SW 1271 (cell line): ENCODE measurements around the gene BASP1.
"Not testable (repeated sequence)": the region's sequence is repeated elsewhere in the genome, so short reads cannot be mapped to it uniquely, and the experiment has no call there.

Source experiments
- DNase-seq, 2 experiments: peaks; one replicate each; lab custom pipeline; 2025; lab: John Stamatoyannopoulos, UW

BASP1 gene

GRCh38 chr5:17256171-17256570, 38.7 kb downstream of the BASP1 start:
- no peak for DNase-seq

DNA sequence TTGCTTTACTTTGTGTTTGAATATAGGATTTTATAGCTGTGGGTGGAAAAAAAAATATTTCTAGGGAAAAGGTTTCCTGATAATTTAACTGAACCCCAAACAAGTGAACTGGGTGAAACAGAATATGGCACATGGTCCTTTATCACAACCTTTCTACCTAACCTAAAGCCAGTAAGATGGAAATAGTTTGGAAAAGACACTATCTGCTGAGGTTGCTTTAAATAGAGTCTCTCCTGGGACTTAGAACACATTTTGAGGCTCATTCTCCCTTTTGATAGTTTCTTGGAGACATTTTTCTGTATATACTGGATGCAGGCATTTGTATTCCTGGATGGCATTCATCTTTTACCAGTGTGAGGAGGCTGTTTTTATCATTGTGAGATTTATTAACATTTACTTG, 39.4 kb downstream of the BASP1 start:
- no peak for DNase-seq

DNA sequence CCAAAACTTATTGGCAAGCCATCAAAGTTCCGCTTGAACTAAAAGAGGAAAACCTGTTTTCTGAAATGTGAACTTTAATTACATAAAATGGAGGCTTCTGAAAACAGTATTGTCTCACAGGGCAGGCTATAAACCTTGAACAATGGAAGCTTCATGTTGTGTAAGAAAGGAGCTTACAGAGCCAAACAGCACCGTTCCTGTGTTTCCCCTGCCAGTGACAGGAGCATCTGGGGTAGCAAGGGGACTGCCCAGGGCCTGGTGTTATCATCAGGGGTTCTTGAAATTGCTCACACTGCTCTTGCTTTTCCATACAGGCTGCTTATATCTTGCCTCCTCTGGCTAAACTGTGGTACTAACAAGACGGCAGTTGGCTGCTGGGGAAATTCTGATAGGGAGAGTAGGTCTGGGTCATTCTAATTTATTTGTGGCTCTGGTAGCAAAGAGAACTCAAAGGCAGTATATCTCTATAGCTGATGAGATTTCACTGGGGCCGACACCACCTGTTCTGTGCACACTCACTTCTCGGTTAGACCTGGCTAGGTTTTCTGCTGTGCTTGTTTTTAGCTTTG, 40.4 kb downstream of the BASP1 start:
- no peak for DNase-seq

- peak in 1 of 2 experiments; percentile 18 for DNase-seq
These were observed 41.0 kb downstream of the BASP1 start for GRCh38 chr5:17258431-17258830.

- DNase-seq = not testable (repeated sequence)
These were observed 41.6 kb downstream of the BASP1 start for GRCh38 chr5:17259012-17259411.

GRCh38 chr5:17259630-17260257, 42.3 kb downstream of the BASP1 start:
- DNase-seq = no peak

DNA sequence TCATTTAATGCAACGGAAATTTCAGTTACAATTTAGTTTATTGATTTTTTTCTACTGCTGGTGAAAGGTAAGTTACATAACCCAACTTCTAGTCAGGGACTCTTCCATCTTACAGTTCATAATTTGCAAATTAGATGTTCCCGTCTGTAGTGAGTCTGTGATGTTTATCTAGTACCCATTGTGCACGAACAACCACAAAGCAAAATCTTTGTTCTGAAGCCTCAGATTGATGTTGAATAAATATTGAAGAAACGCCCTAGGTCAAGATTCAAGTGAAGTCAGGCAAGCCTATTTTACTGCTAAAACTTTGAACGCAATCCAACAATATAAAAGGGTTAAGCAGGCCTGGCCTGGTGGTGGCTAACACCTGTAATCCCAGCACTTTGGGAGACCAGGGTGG, 43.1 kb downstream of the BASP1 start:
- no peak for DNase-seq

GRCh38 chr5:17261075-17261474, 43.6 kb downstream of the BASP1 start:
- no peak for DNase-seq

GRCh38 chr5:17265041-17265440, 47.6 kb downstream of the BASP1 start:
- no peak for DNase-seq

- no peak for DNase-seq
These were observed 49.7 kb downstream of the BASP1 start for GRCh38 chr5:17267106-17267505.

GRCh38 chr5:17269201-17269600, 51.8 kb downstream of the BASP1 start:
- no peak for DNase-seq

DNA sequence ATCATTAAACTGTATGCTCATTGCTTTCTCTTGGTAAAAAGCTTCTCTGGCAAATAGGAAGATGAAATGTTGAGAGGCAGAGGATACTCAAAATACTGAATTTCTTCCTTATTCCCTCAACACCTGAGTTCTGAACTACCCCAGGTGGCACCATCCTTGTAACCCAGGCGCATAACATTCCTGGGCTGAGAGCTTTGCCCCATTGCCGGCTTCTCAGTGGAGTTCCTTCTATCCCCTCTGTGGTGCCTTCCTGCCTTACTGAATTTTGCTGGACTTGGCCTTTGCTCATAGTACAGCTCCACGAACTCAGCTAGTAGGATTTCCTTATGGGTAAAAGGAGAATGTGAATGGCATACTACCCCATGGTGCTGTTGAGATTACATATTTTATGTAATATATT, 54.7 kb downstream of the BASP1 start:
- no peak for DNase-seq

GRCh38 chr5:17275289-17276158, 58.1 kb downstream of the BASP1 start:
- DNase-seq = no peak

- no peak for DNase-seq
These were observed 59.0 kb downstream of the BASP1 start for GRCh38 chr5:17276445-17276844.

DNA sequence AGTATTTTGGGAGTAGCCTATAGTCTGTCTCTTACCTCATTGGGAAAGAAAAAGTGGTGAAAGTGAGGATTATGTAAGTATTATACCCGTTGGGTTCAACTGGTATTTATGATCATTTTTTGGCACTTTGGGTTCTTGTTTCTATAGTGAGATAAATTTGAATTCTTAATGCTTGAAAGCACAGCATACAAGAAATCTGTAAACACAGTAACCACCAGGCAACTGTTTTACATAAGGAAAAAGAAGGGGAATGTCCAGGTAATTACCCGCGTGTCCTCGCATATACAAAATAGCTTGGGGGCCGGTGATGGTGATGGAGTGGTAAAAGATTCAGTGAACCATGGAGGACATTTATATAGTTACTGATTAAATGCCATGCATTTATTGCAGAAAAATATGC, 60.5 kb downstream of the BASP1 start:
- no peak for DNase-seq

DNA sequence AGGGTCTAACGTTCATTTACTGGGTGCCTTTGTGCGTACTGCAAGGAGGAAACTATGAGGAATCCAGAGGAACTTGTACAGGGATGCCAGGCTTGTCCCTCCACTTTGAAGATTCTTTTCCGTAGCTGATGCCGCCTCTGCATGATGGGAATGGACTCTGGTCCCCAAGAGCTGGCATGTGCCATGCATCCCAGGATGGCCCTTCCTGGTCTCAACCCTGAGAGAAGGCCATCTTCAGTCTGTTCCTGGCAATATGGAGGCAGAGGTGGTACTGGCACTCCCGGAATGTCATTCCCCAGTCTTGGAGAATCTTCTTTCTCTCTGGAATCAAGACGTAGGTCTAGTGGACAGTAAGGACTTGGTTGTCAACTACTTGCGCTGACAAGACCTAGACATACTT, 61.5 kb downstream of the BASP1 start:
- DNase-seq = no peak

- DNase-seq = no peak
These were observed 62.1 kb downstream of the BASP1 start for GRCh38 chr5:17279487-17279886.

DNA sequence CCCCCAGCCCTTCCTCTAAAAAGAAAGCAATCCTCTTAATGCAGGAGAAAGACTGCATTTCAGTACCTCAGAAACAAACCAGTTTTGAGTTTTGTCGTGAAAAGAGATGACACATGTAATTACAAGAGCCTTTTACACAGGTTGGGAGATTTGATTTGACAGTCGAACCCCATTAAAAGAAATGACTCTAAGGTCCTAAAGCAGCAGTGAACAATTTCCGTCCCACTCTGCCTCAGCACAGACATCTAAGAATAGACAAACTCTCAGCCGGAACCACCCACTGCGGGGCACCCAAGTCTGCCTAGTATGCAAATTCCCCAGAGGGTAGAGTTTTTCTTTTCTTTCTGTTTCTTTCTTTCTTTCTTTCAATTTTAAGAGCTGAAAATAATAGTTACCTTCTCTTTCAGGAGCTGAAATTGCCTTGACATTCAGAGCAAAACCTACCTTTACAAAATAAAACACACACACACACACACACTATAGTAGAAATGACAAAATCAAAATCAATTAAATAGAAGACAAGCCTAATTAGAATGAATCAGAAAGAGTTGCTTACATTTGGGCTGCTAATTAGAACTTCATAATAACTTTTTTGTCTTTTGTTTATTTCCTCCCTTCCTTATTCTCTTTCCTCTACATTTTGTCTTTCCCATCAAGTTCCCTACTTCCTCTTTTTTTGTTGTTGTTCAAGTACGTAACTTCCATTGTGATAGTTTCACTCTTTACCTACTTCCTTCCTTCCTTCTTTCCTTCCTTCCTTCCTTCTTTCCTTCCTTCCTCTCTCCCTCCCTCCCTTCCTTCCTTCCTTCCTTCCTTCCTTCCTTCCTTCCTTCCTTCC, 65.1 kb downstream of the BASP1 start:
- no peak for DNase-seq

DNA sequence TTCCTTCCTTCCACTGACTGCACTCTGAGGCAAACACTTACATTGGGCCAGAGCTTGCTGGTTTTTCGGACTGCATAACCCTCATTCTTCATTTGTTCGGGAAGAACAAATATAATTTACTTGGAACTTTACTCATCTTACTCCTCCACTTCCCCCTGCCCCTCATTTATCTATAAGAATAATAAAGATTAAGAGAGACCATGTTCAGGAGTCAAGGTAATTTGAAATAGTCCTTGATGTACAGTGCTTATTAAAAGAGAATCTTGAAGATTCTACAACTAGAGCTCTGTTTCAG, 65.6 kb downstream of the BASP1 start:
- no peak for DNase-seq

DNA sequence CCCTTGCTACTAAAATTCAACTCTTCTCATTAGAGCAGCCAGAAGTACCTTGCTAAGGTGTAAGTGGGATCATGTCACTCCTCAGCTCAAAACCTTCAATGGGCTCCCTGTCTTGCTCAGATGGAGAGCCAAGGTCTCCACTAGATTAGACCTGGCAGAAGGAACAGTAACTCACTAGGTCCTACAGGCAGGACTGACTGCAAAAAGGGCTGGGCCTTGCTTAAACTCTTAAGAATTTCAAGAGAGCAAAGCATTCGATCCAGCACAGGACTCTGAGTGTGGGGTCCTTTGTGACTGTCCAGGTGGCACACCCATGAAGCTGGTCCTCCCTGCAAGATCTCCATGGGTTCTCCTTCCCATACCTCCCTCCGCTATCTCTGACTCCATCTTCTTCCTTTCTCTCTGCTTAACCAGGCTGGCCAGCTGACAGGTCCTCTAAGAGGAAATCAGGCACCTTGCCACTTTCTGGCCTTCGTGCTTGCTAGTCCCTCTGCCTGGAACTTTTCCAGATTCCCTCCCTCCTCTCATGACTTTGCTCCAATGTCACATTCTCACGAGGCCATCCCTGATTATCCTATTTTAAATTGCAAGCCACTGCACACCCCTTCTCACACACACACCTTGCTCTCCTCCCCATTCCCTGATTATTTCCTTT, 70.2 kb downstream of the BASP1 start:
- no peak for DNase-seq

GRCh38 chr5:17288570-17288969, 71.1 kb downstream of the BASP1 start:
- DNase-seq = no peak
